HG03103 (cell line): Measurements from ENCODE around the gene NOTCH4.

Experiments used
- ATAC-seq: cut with Tn5 transposase; IDR thresholded peaks from one replicate; pipeline ENCODE4 v1.9.1; 2021; ENCODE audit warnings: low read depth; ENCODE audit not compliant: unreplicated experiment

NOTCH4 gene

DNA sequence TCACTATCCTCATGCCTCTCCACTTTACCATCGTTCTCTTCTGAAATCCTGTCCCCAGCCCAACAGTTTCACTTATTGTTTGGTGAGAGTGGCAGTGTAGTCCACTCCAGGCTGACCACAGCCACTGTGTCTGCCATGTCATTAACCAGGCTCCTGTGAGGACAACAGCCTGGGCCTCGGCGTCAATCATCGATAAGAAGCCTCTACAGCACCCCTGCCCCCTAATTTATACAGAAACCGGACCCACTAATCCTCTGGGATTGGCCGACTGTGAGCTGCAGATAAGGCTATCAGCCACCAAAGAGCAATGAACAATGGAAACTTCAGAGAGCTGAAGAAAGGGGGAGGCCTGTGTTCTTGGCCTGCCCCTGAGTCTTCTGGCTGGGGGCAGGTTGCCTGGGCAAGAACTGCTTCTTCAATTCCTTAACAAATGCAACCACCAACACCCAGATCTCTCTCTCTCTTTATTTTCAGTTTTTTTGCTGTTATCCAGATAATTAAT is 56.1 kb downstream of the NOTCH4 start:
- no peak for ATAC-seq

DNA sequence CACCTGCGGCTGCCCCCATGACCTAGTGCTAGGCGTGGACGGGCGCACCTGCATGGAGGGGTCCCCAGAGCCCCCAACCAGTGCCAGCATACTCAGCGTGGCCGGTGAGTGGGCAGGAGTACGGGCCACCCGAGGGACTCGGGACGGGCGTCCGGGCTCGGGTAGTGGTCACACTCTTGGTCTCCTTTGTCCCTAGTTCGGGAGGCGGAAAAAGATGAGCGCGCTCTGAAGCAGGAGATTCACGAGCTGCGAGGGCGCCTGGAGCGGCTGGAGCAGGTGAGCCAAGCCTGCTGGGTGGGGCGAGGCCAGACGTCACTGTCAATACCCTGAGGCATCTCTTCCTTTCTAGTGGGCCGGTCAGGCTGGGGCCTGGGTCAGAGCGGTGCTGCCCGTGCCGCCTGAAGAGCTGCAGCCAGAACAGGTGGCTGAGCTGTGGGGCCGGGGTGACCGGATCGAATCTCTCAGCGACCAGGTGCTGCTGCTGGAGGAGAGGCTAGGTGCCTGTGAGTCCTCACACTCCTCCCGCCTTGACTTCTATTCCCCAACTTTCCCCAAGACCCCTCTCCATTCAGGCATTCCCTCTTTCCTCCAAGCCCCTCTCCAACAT is 56.6 kb downstream of the NOTCH4 start:
- no peak for ATAC-seq

DNA sequence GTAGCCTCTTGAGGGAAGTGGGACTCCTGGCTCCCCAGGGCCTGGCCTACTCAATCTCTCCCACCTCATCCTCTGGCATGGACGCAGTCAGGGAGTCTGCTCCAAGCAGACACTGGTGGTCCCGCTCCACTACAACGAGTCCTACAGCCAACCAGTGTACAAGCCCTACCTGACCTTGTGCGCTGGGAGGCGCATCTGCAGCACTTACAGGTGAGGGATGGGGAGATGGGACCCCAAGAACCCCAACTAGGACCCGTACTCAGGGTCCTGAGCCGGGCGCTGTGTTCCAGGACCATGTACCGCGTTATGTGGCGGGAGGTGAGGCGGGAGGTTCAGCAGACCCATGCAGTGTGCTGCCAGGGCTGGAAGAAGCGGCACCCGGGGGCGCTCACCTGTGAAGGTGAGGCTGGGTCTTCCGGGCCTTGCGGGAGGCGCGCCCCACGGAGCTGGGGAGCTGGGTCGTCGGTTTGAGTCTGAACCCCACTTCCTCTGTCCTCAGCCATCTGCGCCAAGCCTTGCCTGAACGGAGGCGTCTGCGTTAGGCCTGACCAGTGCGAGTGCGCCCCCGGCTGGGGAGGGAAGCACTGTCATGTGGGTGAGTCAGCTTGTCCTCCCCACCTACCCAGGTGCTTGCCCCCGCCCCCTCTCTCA is 57.3 kb downstream of the NOTCH4 start:
- ATAC-seq, result no peak

DNA sequence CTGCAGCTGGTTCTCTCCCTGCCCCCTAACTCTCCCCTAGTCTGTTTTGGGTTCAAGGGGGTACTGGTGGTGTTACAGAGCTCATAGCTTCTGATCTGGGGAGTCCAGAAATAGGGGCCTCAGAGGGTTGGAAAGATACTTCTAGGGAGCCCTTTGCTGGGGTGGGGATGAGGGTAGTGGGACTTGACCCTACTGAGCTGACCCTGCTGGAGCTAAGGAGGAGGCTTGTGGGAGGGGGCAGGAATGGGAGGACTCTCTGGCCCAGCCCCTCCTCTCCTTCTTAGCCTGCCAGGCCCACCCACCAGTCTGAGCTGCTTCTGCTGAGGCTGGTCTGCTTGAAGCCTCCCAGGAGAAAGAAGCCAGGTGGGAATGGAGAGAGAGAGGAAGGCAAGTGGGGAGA is 59.6 kb downstream of the NOTCH4 start, which contains the start of gene EGFL8:
TSS of gene EGFL8 (plus strand) at position 301 of the 400 bp plus-strand sequence. CDS start 1,571 bp downstream, outside the sequence.
- no peak for ATAC-seq

DNA sequence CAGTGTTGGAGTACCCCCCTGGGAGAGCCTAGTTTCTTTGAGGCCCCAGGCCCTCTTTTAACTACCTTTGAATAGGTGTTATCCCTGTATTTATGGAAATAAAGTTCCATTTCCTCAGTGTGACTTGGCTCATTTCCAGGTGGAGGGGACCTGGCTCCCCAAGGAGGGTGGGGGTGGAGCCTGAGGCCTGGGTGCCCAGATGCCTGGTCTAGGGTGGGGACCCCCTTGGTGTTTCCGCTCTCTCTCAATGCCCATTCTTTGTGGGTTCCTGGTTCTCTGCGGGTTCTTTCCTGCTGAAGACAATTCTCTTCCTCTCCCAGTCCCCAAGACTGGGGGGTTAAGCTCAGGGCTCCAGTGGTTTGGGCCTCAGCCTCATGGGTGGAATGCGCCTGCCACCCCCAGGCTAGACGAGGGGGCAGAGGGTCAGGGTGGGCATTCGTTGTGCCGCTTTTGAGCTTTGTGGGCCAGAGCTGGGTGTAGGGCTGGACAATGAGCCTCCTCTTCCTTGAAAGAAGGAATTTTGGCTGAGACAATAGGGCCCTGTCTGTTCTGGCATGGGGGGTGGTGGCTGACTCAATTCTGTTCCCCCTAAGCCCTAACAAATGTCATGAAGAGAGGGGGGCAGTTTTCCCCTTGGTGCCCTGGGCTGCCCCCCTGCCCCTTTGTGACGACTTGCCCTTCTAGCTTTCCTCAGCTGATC is 60.2 kb downstream of the NOTCH4 start:
- ATAC-seq, result no peak

DNA sequence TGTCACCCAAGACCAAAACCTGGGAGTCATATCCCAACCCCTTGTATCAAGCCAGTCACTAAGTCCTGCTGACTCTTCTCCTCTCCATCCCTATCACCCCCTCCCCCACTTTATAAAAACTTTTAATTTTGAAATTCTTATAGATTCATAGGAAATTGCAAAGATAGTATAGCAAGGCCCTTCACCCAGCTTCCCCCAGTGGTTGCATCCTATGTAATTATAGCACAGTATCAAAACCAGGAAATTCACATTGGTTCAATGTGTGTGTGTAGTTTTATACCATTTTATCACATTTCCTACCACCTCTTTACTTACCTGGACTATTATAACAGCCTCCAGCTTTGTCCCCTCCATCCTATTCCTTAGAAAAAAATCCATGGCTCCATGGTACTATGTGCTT is 65.8 kb downstream of the NOTCH4 start:
- ATAC-seq, result no peak

DNA sequence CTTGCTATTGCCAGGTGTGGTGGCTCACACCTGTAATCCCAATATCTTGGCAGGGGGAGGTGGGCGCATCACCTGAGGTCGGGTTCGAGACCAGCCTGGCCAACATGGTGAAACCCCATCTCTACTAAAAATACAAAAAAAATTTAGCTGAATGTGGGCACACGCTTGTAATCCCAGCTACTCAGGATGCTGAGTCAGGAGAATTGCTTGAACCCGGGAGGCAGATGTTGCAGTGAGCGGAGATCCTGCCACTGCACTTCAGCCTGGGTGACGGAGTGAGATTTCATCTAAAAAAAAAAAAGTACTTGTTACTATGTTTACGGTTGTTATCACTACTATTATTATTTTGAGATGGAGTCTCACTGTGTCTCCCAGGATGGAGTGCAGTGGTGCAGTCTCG is 67.0 kb downstream of the NOTCH4 start:
- ATAC-seq, result no peak

DNA sequence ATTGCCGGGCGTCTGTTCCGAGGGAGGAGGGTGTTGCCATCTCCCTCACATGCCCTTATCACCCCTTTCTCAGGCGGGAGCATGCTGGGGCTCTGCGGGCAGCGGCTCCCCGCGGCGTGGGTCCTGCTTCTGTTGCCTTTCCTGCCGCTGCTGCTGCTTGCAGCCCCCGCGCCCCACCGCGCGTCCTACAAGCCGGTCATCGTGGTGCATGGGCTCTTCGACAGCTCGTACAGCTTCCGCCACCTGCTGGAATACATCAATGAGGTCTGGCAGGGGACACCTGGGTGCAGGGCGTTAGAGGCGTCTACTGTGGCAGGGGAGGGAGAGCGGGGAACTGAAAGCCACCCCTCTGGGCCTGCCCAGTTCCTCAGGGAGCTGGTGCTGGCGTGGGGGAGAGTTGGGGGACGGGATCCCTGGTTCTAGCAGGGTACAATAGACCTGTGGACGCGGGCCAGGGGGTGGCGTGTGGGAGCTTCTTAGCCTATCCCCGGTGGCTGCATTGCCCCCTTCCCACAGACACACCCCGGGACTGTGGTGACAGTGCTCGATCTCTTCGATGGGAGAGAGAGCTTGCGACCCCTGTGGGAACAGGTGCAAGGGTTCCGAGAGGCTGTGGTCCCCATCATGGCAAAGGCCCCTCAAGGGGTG is 69.2 kb downstream of the NOTCH4 start:
- peak; percentile 64 for ATAC-seq

DNA sequence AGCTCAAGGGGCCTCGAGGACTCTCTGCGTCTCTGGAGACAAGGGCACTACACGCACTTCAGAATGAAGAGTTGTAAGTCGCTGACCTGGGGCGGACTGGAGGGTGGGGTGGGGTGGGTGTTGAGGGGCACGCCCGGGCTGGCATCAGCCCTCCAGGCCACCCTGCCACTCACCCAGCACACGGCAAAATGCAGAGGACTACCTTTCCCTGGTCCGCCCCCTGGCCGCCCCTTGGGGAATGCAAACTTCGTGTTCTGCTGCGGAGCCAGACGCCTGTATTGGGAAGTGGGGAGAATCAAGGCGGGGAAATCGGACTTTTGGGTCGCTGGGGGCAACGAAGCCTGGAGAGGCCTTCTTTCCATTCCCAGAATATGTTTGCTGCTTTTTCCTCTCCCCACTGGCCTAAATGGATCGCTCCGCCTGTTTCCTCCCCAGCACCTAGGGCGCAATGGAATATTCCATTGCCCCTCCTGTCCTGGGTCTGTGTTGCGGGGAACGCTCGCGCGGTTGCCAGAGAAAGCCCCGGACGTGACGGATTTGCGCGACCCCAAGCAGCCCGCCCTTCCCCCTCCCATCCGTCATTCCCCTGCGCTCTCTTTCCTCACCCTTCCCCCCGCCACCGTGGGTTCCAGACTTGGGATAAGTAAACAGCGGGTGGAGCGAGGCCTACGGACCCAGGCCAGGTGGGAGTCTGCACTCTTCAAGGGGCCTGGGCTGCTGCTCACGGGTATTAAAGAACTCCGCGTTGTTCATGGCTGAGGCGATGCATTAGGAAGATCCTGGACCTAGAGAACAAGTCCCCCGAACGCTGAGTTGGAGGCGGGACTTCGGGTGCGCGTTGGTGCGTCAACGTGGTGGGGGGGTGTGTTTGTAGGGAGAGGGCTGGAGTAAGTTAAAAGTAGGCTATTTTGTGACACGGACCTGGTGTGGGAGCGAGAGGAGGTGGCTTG is 70.0 kb downstream of the NOTCH4 start, which contains the start of gene PPT2:
TSS of gene PPT2 (plus strand) at position 578 of the 950 bp plus-strand sequence. CDS start 454 bp downstream, outside the sequence.
- peak; percentile 22 for ATAC-seq

DNA sequence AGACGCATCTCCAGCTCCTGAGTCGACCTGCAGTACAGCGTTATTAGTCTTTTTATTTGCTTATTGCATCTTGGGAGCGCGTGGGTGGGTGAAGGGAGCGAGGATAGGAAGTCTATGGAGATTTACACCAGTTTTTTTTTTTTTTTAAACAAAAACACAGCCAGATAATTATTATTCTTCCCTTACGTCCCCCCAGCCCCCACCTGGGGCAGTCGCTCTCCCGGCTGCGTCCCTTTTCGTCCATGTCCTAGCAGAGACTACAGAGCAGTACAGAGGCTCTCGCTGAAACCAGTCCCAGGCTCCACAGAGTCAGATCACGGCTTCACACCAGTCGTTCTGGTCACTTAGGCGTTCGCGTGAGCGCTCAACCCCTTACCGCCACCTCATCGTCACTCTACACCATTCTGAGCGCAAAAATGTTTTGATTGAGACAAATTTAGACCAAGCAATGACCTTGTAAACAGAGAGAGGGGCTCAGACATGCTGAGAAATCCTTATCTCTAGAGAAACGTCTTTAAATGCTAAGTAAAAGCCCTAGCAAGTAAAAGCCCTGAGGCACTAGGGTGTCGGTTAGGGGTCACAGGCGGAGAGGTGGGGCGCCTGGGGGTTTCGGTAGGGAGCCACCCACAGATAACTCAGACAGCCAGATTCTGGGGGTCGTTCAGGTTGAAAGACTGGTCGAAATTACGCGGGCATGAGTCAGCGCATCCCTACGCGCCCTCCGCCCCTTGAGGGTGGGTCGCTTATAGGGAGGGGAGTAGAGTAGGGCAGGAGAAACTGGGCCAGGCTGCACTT is 70.9 kb downstream of the NOTCH4 start:
- no peak for ATAC-seq

DNA sequence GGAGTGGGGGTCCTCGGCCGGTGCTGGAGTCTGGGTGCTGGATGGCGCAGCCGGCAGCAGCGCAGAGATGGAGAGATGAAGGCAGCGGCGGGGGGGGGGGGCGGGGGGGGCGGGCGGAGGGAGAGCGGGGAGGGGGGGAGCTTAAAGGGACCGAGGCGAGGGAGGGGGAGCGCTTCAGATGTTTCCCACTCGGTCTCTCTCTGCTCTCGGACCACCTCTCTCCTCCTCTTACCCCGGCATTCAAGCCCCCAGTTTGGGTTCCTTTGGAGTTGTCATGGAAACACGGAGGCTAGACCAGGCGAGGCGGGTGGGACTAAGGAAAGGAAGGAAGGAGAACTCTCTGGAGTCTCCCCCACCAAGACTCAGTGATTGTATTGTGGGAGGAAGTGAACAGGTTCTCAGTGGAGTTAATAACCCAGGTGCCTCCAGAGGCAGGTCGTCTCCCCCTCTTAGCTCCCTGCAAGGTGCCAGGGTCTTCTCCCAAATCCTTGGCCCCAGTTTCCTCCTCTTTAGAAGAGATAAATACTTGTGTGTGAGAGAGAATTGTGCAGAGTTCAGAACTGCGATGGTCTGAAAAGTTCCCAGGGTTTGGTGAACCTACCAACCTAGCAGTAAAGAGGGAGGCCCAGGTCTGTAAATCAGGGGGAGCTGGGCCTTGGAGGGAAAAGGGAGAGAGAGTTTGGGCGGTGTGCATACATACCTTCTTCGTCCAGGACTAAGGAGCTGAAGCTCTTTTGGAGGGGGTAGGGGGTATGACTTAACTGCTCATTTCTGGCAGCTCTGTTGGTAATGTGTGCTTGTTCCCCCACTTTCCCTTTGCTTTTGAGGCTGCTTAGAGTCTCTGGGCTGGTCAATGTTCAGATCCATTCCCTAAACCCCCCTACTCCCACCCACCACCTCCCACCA is 71.8 kb downstream of the NOTCH4 start, which contains the start of gene PRRT1:
TSS of gene PRRT1 (minus strand) at position 77 of the 906 bp plus-strand sequence. CDS start 112 bp downstream, outside the sequence.
- no peak for ATAC-seq

DNA sequence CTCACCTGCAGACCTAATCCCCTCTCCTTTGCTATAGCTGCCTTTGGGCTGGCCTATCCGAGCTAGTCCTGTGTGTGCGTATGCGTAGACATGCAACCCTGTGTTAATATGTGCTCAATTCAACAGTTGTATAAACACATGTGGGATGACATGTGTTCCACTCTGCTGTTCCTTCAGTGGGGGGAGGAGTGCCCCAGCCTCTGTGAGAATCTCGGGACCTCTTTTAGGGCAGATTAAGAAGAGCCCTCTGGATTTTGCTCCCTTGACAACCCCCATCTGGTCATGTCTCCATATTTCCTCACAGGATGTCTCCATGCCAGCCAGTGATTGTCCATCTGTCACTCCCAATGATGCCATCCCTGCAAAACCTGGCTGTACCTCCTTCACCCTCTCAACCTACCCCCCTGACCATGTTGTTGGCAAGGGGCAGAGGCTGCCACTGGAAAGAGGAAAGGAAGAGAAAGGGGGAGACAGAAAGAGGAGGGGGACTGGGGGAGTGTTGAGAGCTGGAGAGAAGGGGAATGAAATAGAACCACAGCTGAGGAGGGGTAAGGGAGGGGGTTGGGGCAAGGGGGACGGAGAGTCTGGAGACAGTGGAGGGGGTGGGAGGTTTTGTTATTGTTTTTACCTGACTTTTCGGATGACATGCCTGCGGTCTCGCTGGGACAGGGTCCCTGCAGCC is 72.5 kb downstream of the NOTCH4 start:
- ATAC-seq, result no peak

DNA sequence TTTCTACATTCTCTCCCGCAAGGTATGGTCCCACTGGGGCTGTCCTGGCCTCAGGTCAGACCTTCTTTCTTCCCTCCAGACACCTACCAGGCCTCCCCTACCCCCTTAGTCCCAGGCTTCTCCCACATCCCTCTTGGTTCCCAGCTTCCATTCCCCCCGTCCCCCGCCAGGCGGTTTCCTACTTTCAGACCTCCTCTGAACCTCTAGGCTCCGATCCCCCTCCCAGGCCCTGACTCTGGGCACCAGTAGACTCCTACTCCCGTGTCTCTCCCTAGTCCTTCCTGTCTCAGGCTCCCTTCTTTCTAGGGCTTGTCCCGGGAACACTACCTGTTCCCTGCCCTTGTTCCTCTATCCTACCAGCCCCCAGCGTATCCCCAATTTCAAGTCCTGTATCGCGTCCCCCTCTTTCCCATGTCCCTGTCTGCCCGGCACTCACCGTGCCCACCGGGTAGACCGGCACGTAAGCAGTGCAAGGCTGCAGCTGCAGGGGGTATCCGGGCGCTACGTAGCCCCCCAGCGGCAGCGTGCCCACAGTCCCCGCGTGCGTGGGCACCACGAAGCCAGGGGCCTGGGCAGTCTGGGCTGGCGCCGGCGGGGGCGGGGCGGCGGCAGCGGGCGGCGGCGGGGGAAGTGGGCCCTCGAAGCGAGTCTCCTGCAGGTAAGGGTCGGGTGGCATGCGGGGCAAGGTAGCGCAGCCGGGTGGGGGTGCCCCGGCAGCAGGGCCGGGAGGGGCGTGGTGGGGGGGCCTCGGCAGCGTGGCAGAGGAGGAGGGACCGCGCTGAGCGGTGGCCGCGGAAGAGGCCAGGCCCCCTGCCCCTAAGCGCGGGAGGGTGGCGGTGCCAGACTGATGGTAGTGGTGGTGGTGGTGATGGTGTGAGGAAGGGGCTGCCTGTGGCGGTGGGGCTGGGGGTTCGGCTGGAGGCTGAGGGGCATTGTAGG is 73.7 kb downstream of the NOTCH4 start:
- no peak for ATAC-seq

DNA sequence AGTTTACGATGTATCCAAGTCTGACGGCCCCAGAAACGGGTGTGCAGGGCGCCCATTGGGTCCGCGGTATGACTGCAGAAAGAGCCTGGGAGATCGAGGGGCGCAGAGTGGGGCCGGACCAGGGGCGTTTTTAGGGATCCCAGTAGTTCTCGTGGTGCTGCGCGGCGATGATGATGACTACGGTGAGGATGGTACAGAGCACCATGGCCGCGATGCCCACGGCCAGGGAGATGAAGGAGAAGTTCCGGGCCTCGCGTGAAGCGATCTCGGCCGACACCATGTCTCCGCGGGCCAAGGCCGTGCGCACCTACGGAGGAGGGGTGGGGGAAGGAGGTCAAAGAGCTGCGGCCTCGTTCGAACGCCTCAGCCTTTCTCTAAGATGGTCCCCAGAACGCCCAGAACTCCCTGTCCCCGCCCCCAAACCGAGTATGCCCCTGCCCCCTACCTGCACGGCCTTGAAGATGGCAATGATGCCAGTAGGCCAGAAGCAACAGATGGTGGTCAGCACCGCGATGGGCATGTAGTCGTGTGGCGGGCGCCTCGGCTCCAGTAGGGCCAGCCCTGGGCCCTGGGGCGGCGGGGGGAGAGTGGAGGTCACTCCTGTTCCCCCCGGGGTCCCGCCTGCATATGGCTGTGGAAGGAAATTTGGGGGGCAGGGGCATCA is 74.6 kb downstream of the NOTCH4 start:
- ATAC-seq, result no peak

DNA sequence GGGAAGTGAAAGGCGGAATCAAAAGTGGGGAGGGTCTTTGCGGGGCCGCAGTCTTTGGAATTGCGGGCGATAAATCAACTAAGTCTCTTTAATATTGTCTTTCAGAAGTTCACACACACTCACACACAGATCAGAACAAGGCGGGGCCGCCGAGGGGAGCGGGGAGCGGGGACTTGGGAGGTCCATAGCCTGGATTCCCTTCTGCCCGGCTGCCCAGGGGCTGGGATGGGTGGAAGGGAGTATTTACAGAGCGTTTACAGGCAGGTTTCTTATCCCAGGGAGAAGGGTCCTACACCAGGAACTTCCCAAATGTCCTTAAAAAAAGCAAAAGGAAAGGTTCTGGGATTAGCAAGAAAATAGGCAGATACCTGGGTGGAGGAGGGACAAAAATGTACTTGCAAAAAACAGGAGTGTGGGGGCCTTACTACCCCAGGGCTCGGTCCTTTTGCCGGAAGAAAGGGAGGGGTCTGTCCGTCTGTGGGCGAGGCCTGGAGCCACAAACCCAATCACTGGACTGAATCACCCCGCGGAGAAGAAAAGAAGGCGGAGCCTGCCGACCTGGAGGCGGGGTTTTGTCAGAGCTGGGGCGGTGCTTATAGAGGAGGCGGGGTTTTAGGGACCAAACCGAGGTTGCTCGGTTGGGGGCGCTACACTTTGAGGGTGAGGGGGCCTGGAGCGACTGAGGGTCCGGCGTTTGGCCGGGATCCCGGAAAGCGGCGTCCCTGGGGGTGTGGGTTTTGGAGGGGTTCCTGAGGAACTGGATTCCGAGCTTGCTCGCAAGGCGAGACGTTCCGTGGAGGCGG is 75.4 kb downstream of the NOTCH4 start:
- no peak for ATAC-seq
